Neural progenitor cell (in vitro differentiated cells): Measurements from ENCODE around the gene CAPN10. TPM values are rescaled to one million over a fixed set of nuclear protein-coding genes. Genes with fewer than 3 reads are reported as not detected.

Experiments
- DNase-seq: peaks from one replicate; pipeline ENCODE4 v3.0.0-alpha.2; 2016; ENCODE audit warnings: low spot score
- H2AFZ ChIP-seq: fragments of 200-600 bp; sonication (generic); replicated peaks from 2 replicates; pipeline ENCODE4 v1.6.1; 2016; ENCODE audit warnings: antibody characterized with exemption
- H3F3A ChIP-seq: fragments of 200-600 bp; sonication (generic); 2 replicates; pipeline ENCODE4 v1.6.1; 2016; ENCODE audit warnings: antibody characterized with exemption, low read depth
- H3K27ac ChIP-seq: fragments of 200-600 bp; sonication (generic); 2 replicates; pipeline ENCODE4 v1.5.1; 2016; ENCODE audit warnings: mild to moderate bottlenecking
- H3K27me3 ChIP-seq: fragments of 200-600 bp; sonication (generic); 2 replicates; pipeline ENCODE4 v1.6.1; 2016; ENCODE audit warnings: mild to moderate bottlenecking, moderate library complexity
- H3K36me3 ChIP-seq: fragments of 200-600 bp; sonication (generic); 2 replicates; pipeline ENCODE4 v1.5.1; 2016
- H3K4me1 ChIP-seq: fragments of 200-600 bp; sonication (generic); 2 replicates; pipeline ENCODE4 v1.6.1; 2016; ENCODE audit warnings: mixed run types
- H3K4me2 ChIP-seq: fragments of 200-600 bp; sonication (generic); 2 replicates; pipeline ENCODE4 v1.6.1; 2016
- H3K4me3 ChIP-seq: fragments of 200-600 bp; sonication (generic); 2 replicates; pipeline ENCODE4 v1.5.1; 2016
- H3K79me2 ChIP-seq: fragments of 200-600 bp; sonication (generic); 2 replicates; pipeline ENCODE4 v1.6.1; 2016; ENCODE audit warnings: low read depth
- H3K9ac ChIP-seq: fragments of 200-600 bp; sonication (generic); 2 replicates; pipeline ENCODE4 v1.6.1; 2016
- H3K9me3 ChIP-seq: fragments of 200-600 bp; sonication (generic); 2 replicates; pipeline ENCODE4 v1.5.1; 2016; ENCODE audit warnings: low read depth
- H4K20me1 ChIP-seq: fragments of 200-600 bp; sonication (generic); 2 replicates; pipeline ENCODE4 v1.6.1; 2016; ENCODE audit warnings: low read depth
- H3K27ac Mint-ChIP-seq: 3 replicates; pipeline ENCODE4 v1.8.0; 2021; ENCODE audit warnings: mixed read lengths
- H3K27me3 Mint-ChIP-seq: 2 replicates; pipeline ENCODE4 v1.8.0; 2022; ENCODE audit warnings: low read depth, mild to moderate bottlenecking, inconsistent platforms, moderate library complexity, mixed read lengths; ENCODE audit not compliant: insufficient read depth
- H3K36me3 Mint-ChIP-seq: 3 replicates; pipeline ENCODE4 v1.8.0; 2021; ENCODE audit warnings: mixed read lengths
- H3K4me1 Mint-ChIP-seq: 3 replicates; pipeline ENCODE4 v1.8.0; 2021; ENCODE audit warnings: mixed read lengths
- H3K4me3 Mint-ChIP-seq: 3 replicates; pipeline ENCODE4 v1.8.0; 2021; ENCODE audit warnings: mild to moderate bottlenecking, moderate library complexity, mixed read lengths
- H3K9me3 Mint-ChIP-seq: 3 replicates; pipeline ENCODE4 v1.8.0; 2020; ENCODE audit warnings: mixed read lengths
- CTCF ChIP-seq: fragments of 200-600 bp; sonication (generic); IDR thresholded peaks from 2 replicates; pipeline ENCODE4 v1.5.1; 2017; ENCODE audit warnings: antibody characterized with exemption, mild to moderate bottlenecking
- EZH2 ChIP-seq: fragments of 200-600 bp; sonication (generic); IDR thresholded peaks from 2 replicates; pipeline ENCODE4 v1.6.1; 2017; ENCODE audit warnings: antibody characterized with exemption, mild to moderate bottlenecking, moderate library complexity
- EZH2phosphoT487 ChIP-seq: fragments of 200-600 bp; sonication (generic); IDR thresholded peaks from 2 replicates; pipeline ENCODE4 v1.6.1; 2017; ENCODE audit warnings: antibody characterized with exemption
- total RNA-seq: library from RNA; depleted of rRNA; stranded (reverse); fragments of >200 nt; gene quantifications from 2 replicates; pipeline ENCODE4 v1.2.3, GENCODE V29; 2015; ENCODE audit warnings: low replicate concordance

CAPN10 gene
- total RNA-seq, 1 donor from 2014 or later, result 16.1 TPM

- TF ChIP-seq CTCF (no peak), EZH2 (no peak), EZH2phosphoT487 (no peak)
- peaks cover 69% of the 10 kb centered on the region for H3K79me2 ChIP-seq
- Mint-ChIP-seq H3K9me3 (no peaks in the 10 kb centered on the region), H3K36me3 (peaks cover 6% of the 10 kb centered on the region), H3K27me3 (no peaks in the 10 kb centered on the region), H3K27ac (no peak overlapping the region), H3K4me1 (peaks cover 38% of the 10 kb centered on the region), H3K4me3 (no peak overlapping the region)
- H3K27ac ChIP-seq, result no peak overlapping the region
- H3K4me1 ChIP-seq, result peaks cover 19% of the 10 kb centered on the region
- H3F3A ChIP-seq, result no peaks in the 10 kb centered on the region
- H3K27me3 ChIP-seq, result no peaks in the 10 kb centered on the region
- no peak overlapping the region for H3K9ac ChIP-seq
- H3K9me3 ChIP-seq, result no peaks in the 10 kb centered on the region
- H3K4me2 ChIP-seq, result no peak overlapping the region
- H3K4me3 ChIP-seq, result no peak overlapping the region
- no peak overlapping the region for H2AFZ ChIP-seq
- H4K20me1 ChIP-seq, result peaks cover 60% of the 10 kb centered on the region
- H3K36me3 ChIP-seq, result no peaks in the 10 kb centered on the region
- no peak for DNase-seq
Measured at GRCh38 chr2:240583774-240584173, 2.8 kb upstream of the CAPN10 start.

- peaks cover 42% of the 10 kb centered on the region for H3K4me1 Mint-ChIP-seq
- no peak overlapping the region for H3K4me3 ChIP-seq
Measured at GRCh38 chr2:240584486-240585031, 2.0 kb upstream of the CAPN10 start.

DNA sequence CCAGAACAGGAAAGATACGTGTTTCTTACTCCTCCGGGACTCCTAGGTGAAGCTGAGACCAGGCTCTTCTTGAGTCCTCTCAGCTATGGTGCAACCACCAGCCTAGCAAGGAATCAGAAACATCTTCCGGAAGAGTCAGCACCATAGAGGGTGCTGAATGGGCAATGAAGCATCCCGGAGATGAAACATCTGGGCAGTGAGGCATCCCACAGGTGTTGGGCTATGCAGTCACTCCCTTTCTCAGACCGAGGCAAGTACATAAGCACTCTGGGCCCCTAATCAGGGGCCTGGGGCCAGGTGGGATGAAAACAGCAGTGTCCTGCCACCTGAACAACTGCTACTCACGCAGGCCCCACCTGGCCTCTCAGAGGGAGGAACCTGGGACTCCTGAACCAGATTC lies 1.4 kb upstream of the CAPN10 start:
- Histone ChIP-seq H3K36me3 (no peaks in the 10 kb centered on the region), H3K27me3 (no peaks in the 10 kb centered on the region), H3K4me1 (peaks cover 19% of the 10 kb centered on the region), H3K27ac (no peak overlapping the region), H3K79me2 (peaks cover 82% of the 10 kb centered on the region), H3F3A (no peaks in the 10 kb centered on the region), H3K4me2 (peak overlapping the region; percentile 91), H3K4me3 (peak overlapping the region; percentile 90), H3K9ac (peak overlapping the region; percentile 93), H3K9me3 (no peaks in the 10 kb centered on the region), H2AFZ (no peak overlapping the region), H4K20me1 (peaks cover 57% of the 10 kb centered on the region)
- Mint-ChIP-seq H3K27ac (no peak overlapping the region), H3K36me3 (peaks cover 11% of the 10 kb centered on the region), H3K9me3 (no peaks in the 10 kb centered on the region), H3K4me1 (peaks cover 41% of the 10 kb centered on the region), H3K4me3 (peak overlapping the region; percentile 98), H3K27me3 (no peaks in the 10 kb centered on the region)
- TF ChIP-seq CTCF, result no peak
- TF ChIP-seq EZH2, result no peak
- no peak for TF ChIP-seq EZH2phosphoT487
- no peak for DNase-seq

More at GRCh38 chr2:240584486-240585031, 2.0 kb upstream of the CAPN10 start:
- H3K9me3 ChIP-seq, result no peaks in the 10 kb centered on the region
- Mint-ChIP-seq H3K4me3 (peak overlapping the region; percentile 98), H3K27me3 (no peaks in the 10 kb centered on the region), H3K9me3 (no peaks in the 10 kb centered on the region), H3K27ac (no peak overlapping the region), H3K36me3 (peaks cover 11% of the 10 kb centered on the region)
- TF ChIP-seq CTCF (no peak), EZH2 (no peak), EZH2phosphoT487 (no peak)
- no peak overlapping the region for H3K27ac ChIP-seq
- H2AFZ ChIP-seq, result no peak overlapping the region
- no peak overlapping the region for H3K9ac ChIP-seq
- peak overlapping the region; percentile 91 for H3K4me2 ChIP-seq
- peaks cover 63% of the 10 kb centered on the region for H4K20me1 ChIP-seq
- peak; percentile 12 for DNase-seq
- H3F3A ChIP-seq, result no peaks in the 10 kb centered on the region
- peaks cover 19% of the 10 kb centered on the region for H3K4me1 ChIP-seq
- H3K27me3 ChIP-seq, result no peaks in the 10 kb centered on the region
- H3K36me3 ChIP-seq, result no peaks in the 10 kb centered on the region
- peaks cover 76% of the 10 kb centered on the region for H3K79me2 ChIP-seq
